ENCODE results near the gene ALG14.

ALG14 gene

DNA sequence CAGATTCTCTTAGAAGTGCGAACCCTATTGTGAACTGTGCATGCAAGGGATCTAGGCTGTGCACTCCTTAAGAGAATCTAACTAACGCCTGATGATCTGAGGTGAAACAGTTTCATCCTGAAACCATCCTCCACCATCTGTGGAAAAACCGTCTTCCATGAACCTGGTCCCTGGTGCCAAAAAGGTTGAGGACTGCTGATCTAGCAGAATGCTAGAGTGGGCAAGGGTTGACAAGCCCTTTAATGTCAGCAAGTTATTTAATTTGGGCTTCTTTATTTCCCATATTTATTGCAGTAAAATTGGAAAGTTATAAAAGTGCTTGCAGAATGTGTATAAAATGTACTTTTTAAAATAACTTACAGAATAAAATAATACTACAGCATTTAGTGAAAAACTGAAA is 26.4 kb downstream of the ALG14 start:
- DNase-seq: no peak
- TF ChIP-seq, protein P1, sequence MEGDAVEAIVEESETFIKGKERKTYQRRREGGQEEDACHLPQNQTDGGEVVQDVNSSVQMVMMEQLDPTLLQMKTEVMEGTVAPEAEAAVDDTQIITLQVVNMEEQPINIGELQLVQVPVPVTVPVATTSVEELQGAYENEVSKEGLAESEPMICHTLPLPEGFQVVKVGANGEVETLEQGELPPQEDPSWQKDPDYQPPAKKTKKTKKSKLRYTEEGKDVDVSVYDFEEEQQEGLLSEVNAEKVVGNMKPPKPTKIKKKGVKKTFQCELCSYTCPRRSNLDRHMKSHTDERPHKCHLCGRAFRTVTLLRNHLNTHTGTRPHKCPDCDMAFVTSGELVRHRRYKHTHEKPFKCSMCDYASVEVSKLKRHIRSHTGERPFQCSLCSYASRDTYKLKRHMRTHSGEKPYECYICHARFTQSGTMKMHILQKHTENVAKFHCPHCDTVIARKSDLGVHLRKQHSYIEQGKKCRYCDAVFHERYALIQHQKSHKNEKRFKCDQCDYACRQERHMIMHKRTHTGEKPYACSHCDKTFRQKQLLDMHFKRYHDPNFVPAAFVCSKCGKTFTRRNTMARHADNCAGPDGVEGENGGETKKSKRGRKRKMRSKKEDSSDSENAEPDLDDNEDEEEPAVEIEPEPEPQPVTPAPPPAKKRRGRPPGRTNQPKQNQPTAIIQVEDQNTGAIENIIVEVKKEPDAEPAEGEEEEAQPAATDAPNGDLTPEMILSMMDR (IDR thresholded peaks at IDR 0.05; ENCODE audit: low read depth, low read length): no peak
- H3K9me3 ChIP-seq (ENCODE audit: severe bottlenecking): no peaks in the 10 kb centered on the region
- no peaks in the 10 kb centered on the region for H3K27me3 ChIP-seq (ENCODE audit: insufficient read depth, low read depth, severe bottlenecking)
- no peak overlapping the region for H3K27ac ChIP-seq
- H3K36me3 ChIP-seq: no peaks in the 10 kb centered on the region
- no peak overlapping the region for H3K4me3 ChIP-seq (ENCODE audit: low read depth, low read length)

DNA sequence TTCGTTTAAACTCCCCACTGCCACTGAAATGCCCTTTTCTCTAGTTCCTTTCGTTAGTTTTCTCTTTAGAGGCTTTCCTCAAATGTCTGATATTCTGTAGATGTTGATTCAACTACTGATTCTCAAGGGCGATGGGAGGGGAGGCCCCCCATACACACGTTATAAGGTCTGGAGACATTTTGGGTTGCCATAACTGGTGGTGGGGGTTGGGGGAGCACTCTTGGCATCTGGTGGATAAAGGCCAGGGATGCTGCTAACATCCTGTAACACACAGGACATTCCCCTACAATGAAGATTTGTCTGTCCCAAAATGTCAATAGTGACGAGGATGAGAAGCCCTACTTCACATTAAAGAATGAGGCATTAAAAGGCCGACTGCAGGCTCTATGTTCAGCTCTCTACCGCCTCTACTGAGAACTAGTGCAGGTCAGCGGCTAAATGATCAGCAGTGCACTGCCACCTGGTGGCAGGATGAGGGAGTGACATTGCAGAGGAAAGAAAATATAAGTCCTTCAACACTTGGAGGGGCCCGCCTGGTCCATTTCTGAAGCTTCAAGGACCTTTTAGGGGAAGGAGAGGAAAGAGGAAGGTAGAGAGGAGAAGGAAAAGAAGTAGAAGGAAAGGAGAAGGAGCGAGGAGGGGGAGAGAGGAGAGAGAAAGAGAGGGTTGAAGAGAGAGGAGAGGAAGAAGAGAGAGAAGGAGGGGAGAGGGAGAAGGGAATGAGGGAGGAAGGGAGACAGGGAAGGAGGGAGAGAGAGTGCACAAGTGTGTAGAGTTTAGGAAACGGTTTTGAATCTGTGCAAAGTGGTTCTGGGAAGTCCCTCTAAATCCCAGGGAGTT is 29.4 kb downstream of the ALG14 start:
- TF ChIP-seq, protein P1 (IDR thresholded peaks at IDR 0.05; ENCODE audit: low read depth, low read length): peak; percentile 90
- Histone ChIP-seq H3K36me3 (no peaks in the 10 kb centered on the region), H3K9me3 (ENCODE audit: severe bottlenecking) (no peaks in the 10 kb centered on the region), H3K27ac (no peak overlapping the region), H3K27me3 (ENCODE audit: insufficient read depth, low read depth, severe bottlenecking) (no peaks in the 10 kb centered on the region), H3K4me3 (ENCODE audit: low read depth, low read length) (no peak overlapping the region)
- DNase-seq: peak; percentile 80

GRCh38 chr1:95042286-95042685 is 30.5 kb downstream of the ALG14 start:
- Histone ChIP-seq H3K36me3 (no peaks in the 10 kb centered on the region), H3K27me3 (ENCODE audit: insufficient read depth, low read depth, severe bottlenecking) (no peaks in the 10 kb centered on the region), H3K9me3 (ENCODE audit: severe bottlenecking) (no peaks in the 10 kb centered on the region)

GRCh38 chr1:95041491-95042165 is 31.1 kb downstream of the ALG14 start:
- TF ChIP-seq, protein P1 (IDR thresholded peaks at IDR 0.05; ENCODE audit: low read depth, low read length): peak; percentile 69
- Histone ChIP-seq H3K4me3 (ENCODE audit: low read depth, low read length) (no peak overlapping the region), H3K36me3 (no peaks in the 10 kb centered on the region), H3K9me3 (ENCODE audit: severe bottlenecking) (no peaks in the 10 kb centered on the region), H3K27me3 (ENCODE audit: insufficient read depth, low read depth, severe bottlenecking) (no peaks in the 10 kb centered on the region), H3K27ac (no peak overlapping the region)
- peak; percentile 59 for DNase-seq

More at GRCh38 chr1:95042286-95042685, 30.5 kb downstream of the ALG14 start:
- DNase-seq: no peak
- H3K27ac ChIP-seq: no peak overlapping the region
- no peak overlapping the region for H3K4me3 ChIP-seq (ENCODE audit: low read depth, low read length)
- TF ChIP-seq, protein P1 (IDR thresholded peaks at IDR 0.05; ENCODE audit: low read depth, low read length): no peak

DNA sequence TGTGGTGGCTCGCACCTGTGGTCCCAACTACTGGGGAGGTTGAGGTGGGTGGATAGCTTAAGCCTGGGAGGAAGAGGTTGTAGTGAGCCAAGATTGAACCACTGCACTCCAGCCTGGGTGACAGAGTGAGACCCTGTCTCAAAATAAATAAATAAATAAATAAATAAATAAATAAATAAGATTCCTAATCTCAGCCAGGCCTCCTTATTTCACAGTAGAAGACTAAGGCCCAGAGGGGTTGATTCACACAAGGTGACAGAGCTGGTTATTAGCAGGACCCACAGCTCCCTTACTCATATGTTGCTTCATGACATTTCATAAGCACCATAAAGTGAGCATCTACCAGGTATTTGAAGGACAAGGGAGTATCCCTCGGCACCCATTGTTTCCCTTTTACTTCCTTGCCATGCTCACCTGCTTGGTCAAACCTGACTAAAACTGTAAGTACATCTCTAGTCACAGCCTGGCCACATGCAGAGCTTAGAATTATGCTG is 32.7 kb downstream of the ALG14 start:
- Histone ChIP-seq H3K27me3 (ENCODE audit: insufficient read depth, low read depth, severe bottlenecking) (no peaks in the 10 kb centered on the region), H3K9me3 (ENCODE audit: severe bottlenecking) (no peaks in the 10 kb centered on the region), H3K36me3 (no peaks in the 10 kb centered on the region), H3K27ac (no peak overlapping the region), H3K4me3 (ENCODE audit: low read depth, low read length) (no peak overlapping the region)
- TF ChIP-seq, protein P1 (IDR thresholded peaks at IDR 0.05; ENCODE audit: low read depth, low read length): no peak
- DNase-seq: no peak

All from WERI-Rb-1 (cell line).